K562 (cell line): ENCODE data around the gene MTMR12. TPM values are rescaled to one million over a fixed set of nuclear protein-coding genes. Genes with fewer than 3 reads are reported as not detected.

Experiments used
- ATAC-seq: fragments of 200-7000 bp; cut with Tn5 transposase; 3 replicates; pipeline ENCODE4 v1.9.1; 2020; ENCODE audit warnings: moderate library complexity
- BruUV-seq: library from RNA; stranded (reverse); fragments of 400-500 nt; replicated peaks from 2 replicates; lab custom pipeline; 2021; lab: Mats Ljungman, UMichigan
- CTCF ChIA-PET: fragments of 300-600 bp; formaldehyde crosslinking; extraction: SDS; loops from one replicate; lab custom pipeline; 2021; ENCODE audit warnings: low intra/inter-chr PET ratio; lab: Yijun Ruan, JAX
- POLR2A ChIA-PET: fragments of 300-600, 350-650 bp; sonication (Branson Sonifier 250); formaldehyde crosslinking; extraction: SDS; loops from one replicate; lab custom pipeline; 2021; ENCODE audit warnings: antibody characterized with exemption, inconsistent platforms; lab: Yijun Ruan, JAX
- DNase-seq, 4 experiments: peaks; one replicate each; pipeline versions ENCODE4 v3.0.0 to v3.0.0-alpha.2; 2011 to 2018; ENCODE audit warnings: low spot score in 3 of 4, mixed read lengths in 3 of 4; ENCODE audit errors: extremely low read depth in 1 of 4
- FAIRE-seq: peaks from 2 replicates; lab custom pipeline; 2011; peaks lifted over from hg19 to GRCh38; lab: Jason Lieb, UNC
- H2AFZ ChIP-seq: 2 replicates; pipeline ENCODE4 v1.6.0; 2011; ENCODE audit warnings: low read depth, low read length, control low read depth, inconsistent platforms
- H3K27ac ChIP-seq: fragments of 200-600 bp; 3 replicates; pipeline ENCODE4 v1.8.0; 2011; ENCODE audit warnings: low read depth, mild to moderate bottlenecking, control low read depth, inconsistent platforms, low read length, moderate library complexity, mixed read lengths; ENCODE audit errors: extremely low read depth
- H3K27me3 ChIP-seq, 2 experiments: fragments of 300-600 bp in 1 of 2; 2 replicates in 1 of 2; 3 replicates in 1 of 2; pipeline versions ENCODE4 v1.6.0 to v1.8.0; 2011; ENCODE audit warnings: inconsistent platforms in 2 of 2, low read length in 2 of 2, mild to moderate bottlenecking in 1 of 2, mixed read lengths in 1 of 2, moderate library complexity in 1 of 2; ENCODE audit not compliant: control insufficient read depth in 2 of 2, insufficient read depth in 2 of 2
- H3K36me3 ChIP-seq: fragments of 300-600 bp; 3 replicates; pipeline ENCODE4 v1.8.0; 2011; ENCODE audit warnings: mild to moderate bottlenecking, low read length, inconsistent platforms; ENCODE audit not compliant: control insufficient read depth, insufficient read depth
- H3K4me1 ChIP-seq, 2 experiments: fragments of 200-600 bp in 1 of 2; replicated peaks in 1 of 2; 2 replicates in 1 of 2; 3 replicates in 1 of 2; pipeline versions ENCODE4 v1.5.1 to v1.8.0; 2011; ENCODE audit warnings: inconsistent platforms in 2 of 2, low read length in 2 of 2, mild to moderate bottlenecking in 1 of 2, mixed read lengths in 1 of 2, moderate library complexity in 1 of 2; ENCODE audit not compliant: control insufficient read depth in 2 of 2, insufficient read depth in 2 of 2
- H3K4me2 ChIP-seq: 2 replicates; pipeline ENCODE4 v1.6.1; 2011; ENCODE audit warnings: low read length, control low read depth, inconsistent platforms, mixed read lengths; ENCODE audit not compliant: insufficient read depth
- H3K4me3 ChIP-seq: fragments of 200-600 bp; sonication (generic), shearing (Covaris generic); 2 replicates; pipeline ENCODE4 v1.5.1; 2016; ENCODE audit warnings: control low read depth, inconsistent platforms
- H3K79me2 ChIP-seq: fragments of 200-600 bp; 3 replicates; pipeline ENCODE4 v1.8.0; 2011; ENCODE audit warnings: low read length, inconsistent platforms; ENCODE audit not compliant: control insufficient read depth, insufficient read depth
- H3K9ac ChIP-seq, 2 experiments: 2 replicates each; pipeline versions ENCODE4 v1.6.0 to v1.6.1; 2011; ENCODE audit warnings: low read depth in 2 of 2, low read length in 2 of 2, control low read depth in 1 of 2, inconsistent platforms in 1 of 2, mild to moderate bottlenecking in 1 of 2, mixed read lengths in 1 of 2; ENCODE audit not compliant: insufficient read depth in 1 of 2
- H3K9me1 ChIP-seq: one replicate; pipeline ENCODE4 v1.6.0; 2011; ENCODE audit warnings: inconsistent platforms, mild to moderate bottlenecking, low read length, moderate library complexity; ENCODE audit not compliant: control insufficient read depth, insufficient read depth
- H3K9me3 ChIP-seq: replicated peaks from 2 replicates; pipeline ENCODE4 v1.5.1; 2011; ENCODE audit warnings: low read depth, low read length, inconsistent platforms; ENCODE audit not compliant: control insufficient read depth, insufficient read depth
- H4K20me1 ChIP-seq: replicated peaks from 2 replicates; pipeline ENCODE4 v1.6.1; 2011; ENCODE audit warnings: low read length, inconsistent platforms, mixed read lengths; ENCODE audit not compliant: control insufficient read depth, insufficient read depth
- ADNP ChIP-seq: fragments of 200-800 bp; sonication (Bioruptor generic); IDR thresholded peaks from 2 replicates; pipeline ENCODE4 v1.6.1; 2016; ENCODE audit warnings: missing genetic modification characterization, missing compliant biosample characterization
- ESRRB ChIP-seq: fragments of 250-450 bp; sonication (Bioruptor Pico); IDR thresholded peaks from 2 replicates; pipeline ENCODE4 v1.5.0; 2020; ENCODE audit warnings: mild to moderate bottlenecking, moderate library complexity, borderline replicate concordance
- HDAC8 ChIP-seq: fragments of 450-650 bp; IDR thresholded peaks from 2 replicates; pipeline ENCODE4 v1.6.1; 2016; ENCODE audit warnings: mild to moderate bottlenecking, missing genetic modification characterization, moderate library complexity, missing compliant biosample characterization
- HNRNPH1 ChIP-seq: fragments of 200-400 bp; formaldehyde crosslinking; optimal IDR thresholded peaks from 2 replicates; pipeline ENCODE3; 2017; ENCODE audit warnings: low read depth, mild to moderate bottlenecking, low read length, moderate library complexity
- KDM5B ChIP-seq: fragments of 200-600 bp; sonication (generic); IDR thresholded peaks from 2 replicates; pipeline ENCODE4 v1.6.1; 2012; ENCODE audit warnings: low read depth, mild to moderate bottlenecking, moderate library complexity, low read length, control low read depth, inconsistent platforms; ENCODE audit not compliant: insufficient replicate concordance
- MCM5 ChIP-seq: fragments of 450-650 bp; IDR thresholded peaks from 2 replicates; pipeline ENCODE4 v1.6.1; 2016; ENCODE audit warnings: low read depth
- MIER1 ChIP-seq: fragments of 450-650 bp; IDR thresholded peaks from 2 replicates; pipeline ENCODE4 v1.6.1; 2016; ENCODE audit warnings: antibody characterized with exemption, mild to moderate bottlenecking, low read depth
- MTA3 ChIP-seq: fragments of 450-650 bp; formaldehyde crosslinking; IDR thresholded peaks from 2 replicates; pipeline ENCODE4 v1.6.1; 2017; ENCODE audit warnings: mild to moderate bottlenecking, borderline replicate concordance
- MTF1 ChIP-seq: fragments of 250-450 bp; sonication (Bioruptor Pico); IDR thresholded peaks from 2 replicates; pipeline ENCODE4 v1.9.0; 2021; ENCODE audit warnings: moderate library complexity, mild to moderate bottlenecking, inconsistent platforms, borderline replicate concordance
- PTRF ChIP-seq: fragments of 450-650 bp; IDR thresholded peaks from 2 replicates; pipeline ENCODE4 v1.6.1; 2016; ENCODE audit warnings: mild to moderate bottlenecking, missing genetic modification characterization, missing compliant biosample characterization
- RBM25 ChIP-seq: fragments of 200-400 bp; formaldehyde crosslinking; IDR thresholded peaks from 2 replicates; pipeline ENCODE4 v1.6.1; 2018; ENCODE audit warnings: low read length, low read depth, moderate library complexity; ENCODE audit not compliant: severe bottlenecking
- SIRT6 ChIP-seq: IDR thresholded peaks from one replicate; pipeline ENCODE4 v1.6.1; 2012; ENCODE audit warnings: low read depth, mild to moderate bottlenecking, control low read depth, inconsistent platforms, low read length, moderate library complexity
- SIX5 ChIP-seq, 2 experiments: IDR thresholded peaks; 2 replicates each; pipeline ENCODE4 v1.6.1; 2011; ENCODE audit warnings: low read length in 2 of 2, borderline replicate concordance in 1 of 2, low read depth in 1 of 2, mild to moderate bottlenecking in 1 of 2, moderate library complexity in 1 of 2; ENCODE audit not compliant: insufficient read depth in 1 of 2
- SLC30A9 ChIP-seq: fragments of 250-450 bp; sonication (Bioruptor Pico); IDR thresholded peaks from 2 replicates; pipeline ENCODE4 v1.8.0; 2022; ENCODE audit warnings: mild to moderate bottlenecking, moderate library complexity
- TAL1 ChIP-seq: fragments of 450-650 bp; IDR thresholded peaks from 2 replicates; pipeline ENCODE4 v1.6.1; 2016; ENCODE audit warnings: mild to moderate bottlenecking
- TCF7L2 ChIP-seq: fragments of 150-350 bp; IDR thresholded peaks from 2 replicates; pipeline ENCODE4 v1.6.1; 2016; ENCODE audit warnings: low read depth, mild to moderate bottlenecking, low read length, moderate library complexity
- ZBTB8A ChIP-seq: fragments of 450-650 bp; IDR thresholded peaks from 2 replicates; pipeline ENCODE4 v1.6.1; 2018; ENCODE audit warnings: mild to moderate bottlenecking, moderate library complexity; ENCODE audit not compliant: partially characterized antibody
- ZC3H11A ChIP-seq: IDR thresholded peaks from 2 replicates; pipeline ENCODE4 v1.6.1; 2012; ENCODE audit warnings: low read depth, low read length, improper control_type of control experiment
- WGBS: fragments of 100-300 bp; shearing (Covaris generic); methylation state at CpG from one replicate; pipeline ENCODE4 v1.1.6; 2016; ENCODE audit warnings: low coverage, mixed read lengths; ENCODE audit not compliant: insufficient coverage; ENCODE audit errors: missing lambda C conversion rate; 5-methylcytosine and 5-hydroxymethylcytosine counted together
- in situ Hi-C: fragments of 300-500 bp; cut with MboI; formaldehyde crosslinking; loops from 4 replicates; pipeline ENCODE4 v1.15.0; 2018; ENCODE audit warnings: inconsistent platforms, mixed read lengths
- intact Hi-C: fragments of 100-400 bp; cut with micrococcal nuclease; formaldehyde crosslinking; loops from 2 replicates; pipeline ENCODE4 v1.14.2; 2022
- polyA plus RNA-seq, 8 experiments: library from polyadenylated mRNA; depleted of rRNA in 4 of 8; stranded (reverse) in 5 of 8; unstranded in 3 of 8; fragments of >200 nt; fragmentation: Nextera tagmentation in 2 of 8; fragmentation: Illumina TruSeq in 1 of 8; extraction: Ambion mirVana in 2 of 8; extraction: Trizol in 1 of 8; gene quantifications; 2 replicates each; pipeline versions ENCODE4 v1.2.1 to v1.2.3, GENCODE V29; 2011 to 2014; ENCODE audit warnings: inconsistent platforms in 1 of 8, missing spikeins in 1 of 8
- total RNA-seq, 7 experiments: library from RNA; depleted of rRNA in 6 of 7; stranded (reverse); fragments of >200 nt in 6 of 7; fragmentation: Illumina TruSeq in 2 of 7; extraction: Trizol in 2 of 7; gene quantifications; 2 replicates each; pipeline versions ENCODE4 v1.2.1 to v1.2.3, GENCODE V29; 2011 to 2021; ENCODE audit warnings: low replicate concordance in 1 of 7
- TF ChIP-seq, protein P1 (sequence below): fragments of 450-650 bp; formaldehyde crosslinking; IDR thresholded peaks from 2 replicates; pipeline ENCODE4 v1.4.0; 2020; ENCODE audit warnings: mild to moderate bottlenecking
- TF ChIP-seq, protein P2 (sequence below): IDR thresholded peaks from 2 replicates; pipeline ENCODE4 v1.6.1; 2011; ENCODE audit not compliant: insufficient read length; ENCODE audit errors: extremely low read depth

MTMR12 gene
- total and polyA plus RNA-seq, 9 of the 15 experiments (the other 6 are each of a cell fraction or from before 2014, with no cell fraction given), result 4.0 to 28.7 (median 17.1) TPM

- 58% methylated on average over 4 of the region's 4 CpGs for WGBS
- FAIRE-seq, result no peak
- Histone ChIP-seq H3K9me3 (no peaks in the 10 kb centered on the region), H3K4me3 (no peak overlapping the region), H2AFZ (peak overlapping the region; percentile 69), H3K4me2 (no peak overlapping the region), H3K9me1 (no peaks in the 10 kb centered on the region), H3K4me1 (peaks cover 0 to 9% of the 10 kb centered on the region in 2 experiments; a peak in 3 of 5 replicates), H3K79me2 (no peaks in the 10 kb centered on the region), H3K36me3 (no peaks in the 10 kb centered on the region), H3K27ac (no peak overlapping the region), H3K27me3 (peaks cover 0 to 6% of the 10 kb centered on the region in 2 experiments; a peak in 1 of 5 replicates), H4K20me1 (no peaks in the 10 kb centered on the region), H3K9ac (no peak overlapping the region; a peak in 1 of 4 replicates)
- peak; percentile 17 for ATAC-seq
- TF ChIP-seq HDAC8 (tag) (no peak), SIRT6 (no peak), MTF1 (CRISPR knock-in tag) (no peak), HNRNPH1 (no peak), SLC30A9 (CRISPR knock-in tag) (no peak), ADNP (tag) (no peak), MIER1 (no peak), ZBTB8A (no peak), RBM25 (no peak), ZC3H11A (no peak), PTRF (tag) (no peak), TAL1 (no peak), MCM5 (no peak), MTA3 (no peak), SIX5 (IDR thresholded peaks at IDR 0.05; ENCODE audit: borderline replicate concordance in 1 of 2, insufficient read depth in 1 of 2, low read depth in 1 of 2, low read length in 2 of 2) (no peak), KDM5B (no peak), TCF7L2 (no peak), ESRRB (CRISPR knock-in tag) (no peak)
- TF ChIP-seq, protein P1, sequence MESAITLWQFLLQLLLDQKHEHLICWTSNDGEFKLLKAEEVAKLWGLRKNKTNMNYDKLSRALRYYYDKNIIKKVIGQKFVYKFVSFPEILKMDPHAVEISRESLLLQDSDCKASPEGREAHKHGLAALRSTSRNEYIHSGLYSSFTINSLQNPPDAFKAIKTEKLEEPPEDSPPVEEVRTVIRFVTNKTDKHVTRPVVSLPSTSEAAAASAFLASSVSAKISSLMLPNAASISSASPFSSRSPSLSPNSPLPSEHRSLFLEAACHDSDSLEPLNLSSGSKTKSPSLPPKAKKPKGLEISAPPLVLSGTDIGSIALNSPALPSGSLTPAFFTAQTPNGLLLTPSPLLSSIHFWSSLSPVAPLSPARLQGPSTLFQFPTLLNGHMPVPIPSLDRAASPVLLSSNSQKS (CRISPR knock-in tag), result no peak
- TF ChIP-seq, protein P2, sequence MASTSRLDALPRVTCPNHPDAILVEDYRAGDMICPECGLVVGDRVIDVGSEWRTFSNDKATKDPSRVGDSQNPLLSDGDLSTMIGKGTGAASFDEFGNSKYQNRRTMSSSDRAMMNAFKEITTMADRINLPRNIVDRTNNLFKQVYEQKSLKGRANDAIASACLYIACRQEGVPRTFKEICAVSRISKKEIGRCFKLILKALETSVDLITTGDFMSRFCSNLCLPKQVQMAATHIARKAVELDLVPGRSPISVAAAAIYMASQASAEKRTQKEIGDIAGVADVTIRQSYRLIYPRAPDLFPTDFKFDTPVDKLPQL, result no peak
- ChIA-PET CTCF (no interaction called here), POLR2A (interaction anchor here (0.7 to 1.1 kb wide), 4 partner anchors 9 to 33 kb away, joined by 3 to 5 read pairs (median 3); partner anchors contain the start of gene GOLPH3)
- BruUV-seq, result no TSS peak
- DNase-seq, result no peak
- in situ Hi-C loops, result no loop called here
- intact Hi-C loops, result no loop called here
Observed at GRCh38 chr5:32207355-32207634, 105.4 kb downstream of the MTMR12 start.
